ENCODE data around the gene NLGN1.

The NLGN1 gene

GRCh38 chr3:174000675-174001074, 603.1 kb downstream of the NLGN1 start:
- TF ChIP-seq CSRNP3 (CRISPR knock-in tag; IDR thresholded peaks at IDR 0.05) = no peak
- no peak for ATAC-seq

GRCh38 chr3:174002543-174002942, 605.0 kb downstream of the NLGN1 start:
- ATAC-seq = no peak; the same call in 2 of the 3 replicates
- TF ChIP-seq TOX (CRISPR knock-in tag; IDR thresholded peaks at IDR 0.05; ENCODE audit: borderline replicate concordance) = no peak
- TF ChIP-seq SNAI2 (CRISPR knock-in tag; IDR thresholded peaks at IDR 0.05) = no peak
- no peak for TF ChIP-seq CREB5 (CRISPR knock-in tag; IDR thresholded peaks at IDR 0.05; ENCODE audit: low read depth)
- TF ChIP-seq BACH2 (CRISPR knock-in tag; IDR thresholded peaks at IDR 0.05; ENCODE audit: borderline replicate concordance) = no peak
- no peak for TF ChIP-seq TCF4 (CRISPR knock-in tag; IDR thresholded peaks at IDR 0.05; ENCODE audit: borderline replicate concordance)

GRCh38 chr3:174010907-174011306, 613.4 kb downstream of the NLGN1 start:
- TF ChIP-seq ZNF8 (CRISPR knock-in tag; IDR thresholded peaks at IDR 0.05) = no peak
- TF ChIP-seq ZC3H10 (CRISPR knock-in tag; IDR thresholded peaks at IDR 0.05) = 0 out of 2 replicates have a peak, but pooled peaks have one; percentile 19
- no peak for ATAC-seq

GRCh38 chr3:174016186-174016585, 618.6 kb downstream of the NLGN1 start:
- ATAC-seq = peak; percentile 79
- TF ChIP-seq CSDC2 (CRISPR knock-in tag; IDR thresholded peaks at IDR 0.05) (no peak), OSR1 (CRISPR knock-in tag; IDR thresholded peaks at IDR 0.05) (no peak), POU6F1 (CRISPR knock-in tag; IDR thresholded peaks at IDR 0.05; ENCODE audit: borderline replicate concordance, low read depth) (no peak), CREB5 (CRISPR knock-in tag; IDR thresholded peaks at IDR 0.05; ENCODE audit: low read depth) (no peak), CSRNP3 (CRISPR knock-in tag; IDR thresholded peaks at IDR 0.05) (no peak), ARNTL (CRISPR knock-in tag; IDR thresholded peaks at IDR 0.05; ENCODE audit: borderline replicate concordance, low read depth) (no peak), PPARA (CRISPR knock-in tag; IDR thresholded peaks at IDR 0.05; ENCODE audit: borderline replicate concordance) (no peak), ZNF70 (CRISPR knock-in tag; IDR thresholded peaks at IDR 0.05) (no peak), PATZ1 (CRISPR knock-in tag; IDR thresholded peaks at IDR 0.05; ENCODE audit: borderline replicate concordance) (no peak), ESRRG (CRISPR knock-in tag; IDR thresholded peaks at IDR 0.05) (no peak), ZC3H10 (CRISPR knock-in tag; IDR thresholded peaks at IDR 0.05) (no peak), ISL1 (CRISPR knock-in tag; IDR thresholded peaks at IDR 0.05) (no peak)

GRCh38 chr3:174020156-174020555, 622.6 kb downstream of the NLGN1 start:
- ATAC-seq = no peak
- TF ChIP-seq OSR1 (CRISPR knock-in tag; IDR thresholded peaks at IDR 0.05) (no peak), RARB (CRISPR knock-in tag; IDR thresholded peaks at IDR 0.05) (no peak), TCF4 (CRISPR knock-in tag; IDR thresholded peaks at IDR 0.05; ENCODE audit: borderline replicate concordance) (no peak), ZNF8 (CRISPR knock-in tag; IDR thresholded peaks at IDR 0.05) (no peak), ZFP30 (CRISPR knock-in tag; IDR thresholded peaks at IDR 0.05) (no peak), ZFP3 (CRISPR knock-in tag; IDR thresholded peaks at IDR 0.05) (no peak), GLIS3 (CRISPR knock-in tag; IDR thresholded peaks at IDR 0.05) (no peak), TOX (CRISPR knock-in tag; IDR thresholded peaks at IDR 0.05; ENCODE audit: borderline replicate concordance) (no peak), ZC3H10 (CRISPR knock-in tag; IDR thresholded peaks at IDR 0.05) (no peak), PPARA (CRISPR knock-in tag; IDR thresholded peaks at IDR 0.05; ENCODE audit: borderline replicate concordance) (no peak), SNAI2 (CRISPR knock-in tag; IDR thresholded peaks at IDR 0.05) (no peak), CSRNP3 (CRISPR knock-in tag; IDR thresholded peaks at IDR 0.05) (no peak)

All from SK-N-SH treated with all-trans-retinoic acid at 6 μM for 48 hours (cell line).